Panc1 (cell line): Measurements from ENCODE around the gene GTF2H4.
A peak's percentile ranks its signal among the peaks of the same experiment; 100 is the strongest.

Experiments used
- POLR2AphosphoS5 ChIP-seq: IDR thresholded peaks from 2 replicates; pipeline ENCODE4 v1.6.1; 2012; ENCODE audit warnings: mild to moderate bottlenecking, low read depth, low read length, moderate library complexity
- TF ChIP-seq, protein P1 (sequence below): fragments of 450-650 bp; IDR thresholded peaks from 2 replicates; pipeline ENCODE4 v1.5.1; 2017; ENCODE audit warnings: mild to moderate bottlenecking
- TF ChIP-seq, protein P2 (sequence below), 2 experiments: IDR thresholded peaks; 2 replicates each; pipeline ENCODE4 v1.6.1; 2011 to 2012; ENCODE audit warnings: low read depth in 2 of 2, control low read depth in 1 of 2, low read length in 1 of 2, mild to moderate bottlenecking in 1 of 2, moderate library complexity in 1 of 2; ENCODE audit not compliant: insufficient read depth in 1 of 2

DNA sequence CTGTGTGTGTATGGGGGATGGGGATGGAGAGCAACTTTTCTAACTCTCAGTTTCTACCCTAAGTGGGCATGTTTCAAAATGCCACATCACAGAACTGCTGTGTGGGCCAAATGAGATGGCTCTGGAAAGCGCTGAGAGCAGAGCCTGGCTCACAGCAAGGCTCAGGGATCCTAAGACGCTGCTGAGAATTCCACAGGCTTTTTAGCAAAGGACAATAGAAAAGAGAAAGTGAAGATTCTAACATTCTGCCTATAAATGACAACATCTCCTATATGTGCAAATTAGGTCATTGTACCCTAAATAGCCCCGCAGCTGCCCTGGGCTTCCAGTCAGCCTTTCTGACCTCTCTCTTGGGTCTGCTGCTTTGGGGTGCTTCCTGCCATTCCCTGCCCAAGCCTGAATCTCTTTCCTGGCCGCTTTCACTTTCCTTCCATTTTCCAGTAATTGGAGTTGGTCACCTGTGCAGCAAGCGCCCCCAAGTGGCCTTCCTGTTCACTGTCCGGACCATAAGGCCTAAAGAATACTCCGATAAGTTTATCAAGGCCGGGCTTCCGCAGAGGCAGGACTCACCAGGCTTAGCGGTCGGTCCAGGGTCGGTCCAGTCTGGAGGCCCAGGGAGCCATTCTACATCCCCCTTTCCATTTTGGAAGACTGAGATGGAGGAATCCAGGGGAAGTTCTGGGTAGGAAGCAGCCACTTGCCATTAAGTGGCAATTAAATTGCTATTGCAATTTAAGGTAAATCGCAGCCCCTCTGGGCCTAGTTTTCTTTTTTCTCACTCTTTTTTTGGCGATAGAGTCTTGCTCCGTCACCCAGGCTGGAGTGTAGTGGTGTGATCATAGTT, 30.4 kb upstream of the GTF2H4 start:
- peak; percentile 63; the same call in 1 of the 2 replicates for TF ChIP-seq POLR2AphosphoS5
- TF ChIP-seq, protein P1, sequence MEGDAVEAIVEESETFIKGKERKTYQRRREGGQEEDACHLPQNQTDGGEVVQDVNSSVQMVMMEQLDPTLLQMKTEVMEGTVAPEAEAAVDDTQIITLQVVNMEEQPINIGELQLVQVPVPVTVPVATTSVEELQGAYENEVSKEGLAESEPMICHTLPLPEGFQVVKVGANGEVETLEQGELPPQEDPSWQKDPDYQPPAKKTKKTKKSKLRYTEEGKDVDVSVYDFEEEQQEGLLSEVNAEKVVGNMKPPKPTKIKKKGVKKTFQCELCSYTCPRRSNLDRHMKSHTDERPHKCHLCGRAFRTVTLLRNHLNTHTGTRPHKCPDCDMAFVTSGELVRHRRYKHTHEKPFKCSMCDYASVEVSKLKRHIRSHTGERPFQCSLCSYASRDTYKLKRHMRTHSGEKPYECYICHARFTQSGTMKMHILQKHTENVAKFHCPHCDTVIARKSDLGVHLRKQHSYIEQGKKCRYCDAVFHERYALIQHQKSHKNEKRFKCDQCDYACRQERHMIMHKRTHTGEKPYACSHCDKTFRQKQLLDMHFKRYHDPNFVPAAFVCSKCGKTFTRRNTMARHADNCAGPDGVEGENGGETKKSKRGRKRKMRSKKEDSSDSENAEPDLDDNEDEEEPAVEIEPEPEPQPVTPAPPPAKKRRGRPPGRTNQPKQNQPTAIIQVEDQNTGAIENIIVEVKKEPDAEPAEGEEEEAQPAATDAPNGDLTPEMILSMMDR: peak; percentile 96
- TF ChIP-seq, protein P2, sequence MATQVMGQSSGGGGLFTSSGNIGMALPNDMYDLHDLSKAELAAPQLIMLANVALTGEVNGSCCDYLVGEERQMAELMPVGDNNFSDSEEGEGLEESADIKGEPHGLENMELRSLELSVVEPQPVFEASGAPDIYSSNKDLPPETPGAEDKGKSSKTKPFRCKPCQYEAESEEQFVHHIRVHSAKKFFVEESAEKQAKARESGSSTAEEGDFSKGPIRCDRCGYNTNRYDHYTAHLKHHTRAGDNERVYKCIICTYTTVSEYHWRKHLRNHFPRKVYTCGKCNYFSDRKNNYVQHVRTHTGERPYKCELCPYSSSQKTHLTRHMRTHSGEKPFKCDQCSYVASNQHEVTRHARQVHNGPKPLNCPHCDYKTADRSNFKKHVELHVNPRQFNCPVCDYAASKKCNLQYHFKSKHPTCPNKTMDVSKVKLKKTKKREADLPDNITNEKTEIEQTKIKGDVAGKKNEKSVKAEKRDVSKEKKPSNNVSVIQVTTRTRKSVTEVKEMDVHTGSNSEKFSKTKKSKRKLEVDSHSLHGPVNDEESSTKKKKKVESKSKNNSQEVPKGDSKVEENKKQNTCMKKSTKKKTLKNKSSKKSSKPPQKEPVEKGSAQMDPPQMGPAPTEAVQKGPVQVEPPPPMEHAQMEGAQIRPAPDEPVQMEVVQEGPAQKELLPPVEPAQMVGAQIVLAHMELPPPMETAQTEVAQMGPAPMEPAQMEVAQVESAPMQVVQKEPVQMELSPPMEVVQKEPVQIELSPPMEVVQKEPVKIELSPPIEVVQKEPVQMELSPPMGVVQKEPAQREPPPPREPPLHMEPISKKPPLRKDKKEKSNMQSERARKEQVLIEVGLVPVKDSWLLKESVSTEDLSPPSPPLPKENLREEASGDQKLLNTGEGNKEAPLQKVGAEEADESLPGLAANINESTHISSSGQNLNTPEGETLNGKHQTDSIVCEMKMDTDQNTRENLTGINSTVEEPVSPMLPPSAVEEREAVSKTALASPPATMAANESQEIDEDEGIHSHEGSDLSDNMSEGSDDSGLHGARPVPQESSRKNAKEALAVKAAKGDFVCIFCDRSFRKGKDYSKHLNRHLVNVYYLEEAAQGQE (IDR thresholded peaks at IDR 0.05; ENCODE audit: insufficient read depth in 1 of 2, low read depth in 2 of 2, low read length in 1 of 2): no peak
